ENCODE results near the gene GTSE1. TPM values are rescaled to one million over a fixed set of nuclear protein-coding genes. Genes with fewer than 3 reads are reported as not detected.
A peak's percentile ranks its signal among the peaks of the same experiment; 100 is the strongest.

Gene GTSE1
- total and polyA plus RNA-seq, 4 donors = 1.0 to 2.3 (median 1.2) TPM

DNA sequence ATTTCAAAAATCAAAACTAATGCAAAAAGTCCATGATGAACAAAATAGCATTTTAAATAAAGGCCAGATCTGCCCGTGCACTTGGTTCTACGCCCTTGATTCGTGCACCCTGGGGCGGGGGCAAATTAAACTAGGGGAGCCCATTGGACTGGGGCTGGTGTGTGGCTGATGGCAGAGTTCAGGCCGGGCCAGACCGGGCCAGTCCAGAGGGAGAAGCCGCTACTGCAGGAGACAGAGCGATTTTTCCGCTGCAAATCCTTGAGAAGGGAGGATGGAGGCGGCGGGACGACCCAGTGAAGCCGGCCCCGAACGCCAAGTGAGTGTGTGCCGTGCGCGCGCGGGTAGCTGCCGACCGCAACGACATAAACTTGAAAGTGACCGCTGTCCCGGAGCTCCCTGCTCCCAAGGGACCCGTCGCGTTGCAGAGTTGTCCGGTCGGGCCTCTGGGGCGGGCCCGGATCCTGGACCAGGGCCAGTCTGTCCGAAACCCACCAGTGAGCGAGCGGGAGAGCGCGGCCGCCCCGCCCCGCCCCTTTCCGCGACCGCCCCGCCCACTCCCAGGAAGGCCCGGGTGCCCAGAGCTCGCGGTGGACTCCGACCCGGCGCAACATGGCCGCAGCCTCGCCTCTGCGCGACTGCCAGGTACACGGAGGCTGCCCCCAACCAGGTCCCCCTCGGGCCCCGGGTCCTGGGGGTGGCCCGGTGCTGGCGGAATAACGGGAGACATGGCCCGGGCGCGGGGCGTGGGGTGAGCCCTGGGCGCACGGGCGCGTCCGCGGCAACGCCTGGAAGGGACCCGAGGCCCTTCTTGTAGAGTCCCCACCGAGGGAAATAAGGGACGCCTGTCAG is 29.0 kb upstream of the GTSE1 start, which contains the start of gene TTC38:
Gene TTC38 (plus strand): TSS at position 578 of the 849 bp plus-strand sequence. CDS start 32 bp downstream, at position 610.
- Histone ChIP-seq H3K27me3 (ENCODE audit: control insufficient read depth in 3 of 3, insufficient read depth in 3 of 3, low read length in 2 of 3) (peaks cover 0 to 7% (median 3%) of the 10 kb centered on the region in 3 donors), H3K9me3 (ENCODE audit: control insufficient read depth in 4 of 4, insufficient read depth in 3 of 4, low read length in 3 of 4) (no peaks in the 10 kb centered on the region), H3K9ac (ENCODE audit: insufficient read depth in 1 of 2, low read length in 2 of 2) (peak within 1 kb of the TSS; percentile 30 to 80), H3K4me3 (peak within 1 kb of the TSS; percentile 90), H3K36me3 (ENCODE audit: control insufficient read depth in 4 of 4, insufficient read depth in 4 of 4, low read length in 4 of 4) (peaks cover 0 to 7% (median 3%) of the 10 kb centered on the region in 4 donors), H3K4me1 (ENCODE audit: control insufficient read depth in 5 of 5, insufficient read depth in 5 of 5, low read length in 5 of 5) (peaks cover 0 to 21% (median 7%) of the 10 kb centered on the region in 5 donors), H3K27ac (ENCODE audit: low read depth in 1 of 2, low read length in 1 of 2) (peak within 1 kb of the TSS; percentile 93 to 94)
- ATAC-seq (ENCODE audit: insufficient read depth, low FRiP score) = peak; percentile 96
- WGBS, 2 donors = 1% methylated on average over 52 to 74 of the region's 74 CpGs
- TF ChIP-seq, protein P1, sequence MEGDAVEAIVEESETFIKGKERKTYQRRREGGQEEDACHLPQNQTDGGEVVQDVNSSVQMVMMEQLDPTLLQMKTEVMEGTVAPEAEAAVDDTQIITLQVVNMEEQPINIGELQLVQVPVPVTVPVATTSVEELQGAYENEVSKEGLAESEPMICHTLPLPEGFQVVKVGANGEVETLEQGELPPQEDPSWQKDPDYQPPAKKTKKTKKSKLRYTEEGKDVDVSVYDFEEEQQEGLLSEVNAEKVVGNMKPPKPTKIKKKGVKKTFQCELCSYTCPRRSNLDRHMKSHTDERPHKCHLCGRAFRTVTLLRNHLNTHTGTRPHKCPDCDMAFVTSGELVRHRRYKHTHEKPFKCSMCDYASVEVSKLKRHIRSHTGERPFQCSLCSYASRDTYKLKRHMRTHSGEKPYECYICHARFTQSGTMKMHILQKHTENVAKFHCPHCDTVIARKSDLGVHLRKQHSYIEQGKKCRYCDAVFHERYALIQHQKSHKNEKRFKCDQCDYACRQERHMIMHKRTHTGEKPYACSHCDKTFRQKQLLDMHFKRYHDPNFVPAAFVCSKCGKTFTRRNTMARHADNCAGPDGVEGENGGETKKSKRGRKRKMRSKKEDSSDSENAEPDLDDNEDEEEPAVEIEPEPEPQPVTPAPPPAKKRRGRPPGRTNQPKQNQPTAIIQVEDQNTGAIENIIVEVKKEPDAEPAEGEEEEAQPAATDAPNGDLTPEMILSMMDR (IDR thresholded peaks at IDR 0.05; ENCODE audit: control extremely low read depth, extremely low read depth) = no peak
- peak; percentile 89 to 94 (median 91) for DNase-seq

DNA sequence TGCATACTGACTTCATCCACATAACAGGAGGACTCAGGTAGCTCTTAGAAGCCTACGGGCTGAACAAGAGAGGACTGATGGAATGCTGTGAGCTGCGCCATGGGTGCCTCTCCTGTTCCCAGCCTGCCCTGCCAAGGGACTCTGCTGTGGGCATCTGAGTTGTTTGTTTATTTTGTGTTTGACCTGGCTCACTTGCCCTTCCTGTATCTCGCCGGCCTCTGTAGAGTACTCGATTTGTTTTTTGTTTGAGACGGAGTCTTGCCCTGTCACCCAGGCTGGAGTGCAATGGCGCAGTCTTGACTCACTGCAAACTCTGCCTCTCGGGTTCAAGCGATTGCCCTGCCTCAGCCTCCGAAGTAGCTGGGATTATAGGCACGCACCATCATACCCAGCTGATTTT is 27.1 kb upstream of the GTSE1 start:
- Histone ChIP-seq H3K9me3 (ENCODE audit: control insufficient read depth in 4 of 4, insufficient read depth in 3 of 4, low read length in 3 of 4) (no peaks in the 10 kb centered on the region), H3K27me3 (ENCODE audit: control insufficient read depth in 3 of 3, insufficient read depth in 3 of 3, low read length in 2 of 3) (no peaks in the 10 kb centered on the region), H3K27ac (ENCODE audit: low read depth in 1 of 2, low read length in 1 of 2) (no peak overlapping the region), H3K36me3 (ENCODE audit: control insufficient read depth in 4 of 4, insufficient read depth in 4 of 4, low read length in 4 of 4) (peaks cover 0 to 23% (median 13%) of the 10 kb centered on the region in 4 donors), H3K9ac (ENCODE audit: insufficient read depth in 1 of 2, low read length in 2 of 2) (no peak overlapping the region), H3K4me1 (ENCODE audit: control insufficient read depth in 5 of 5, insufficient read depth in 5 of 5, low read length in 5 of 5) (peaks cover 0 to 21% (median 6%) of the 10 kb centered on the region in 5 donors), H3K4me3 (no peak overlapping the region)
- TF ChIP-seq, protein P1 (IDR thresholded peaks at IDR 0.05; ENCODE audit: control extremely low read depth, extremely low read depth) = no peak
- ATAC-seq (ENCODE audit: insufficient read depth, low FRiP score) (no peak), DNase-seq (no peak)
- 67 to 86% methylated on average over 11 of the region's 11 CpGs for WGBS, 2 donors

DNA sequence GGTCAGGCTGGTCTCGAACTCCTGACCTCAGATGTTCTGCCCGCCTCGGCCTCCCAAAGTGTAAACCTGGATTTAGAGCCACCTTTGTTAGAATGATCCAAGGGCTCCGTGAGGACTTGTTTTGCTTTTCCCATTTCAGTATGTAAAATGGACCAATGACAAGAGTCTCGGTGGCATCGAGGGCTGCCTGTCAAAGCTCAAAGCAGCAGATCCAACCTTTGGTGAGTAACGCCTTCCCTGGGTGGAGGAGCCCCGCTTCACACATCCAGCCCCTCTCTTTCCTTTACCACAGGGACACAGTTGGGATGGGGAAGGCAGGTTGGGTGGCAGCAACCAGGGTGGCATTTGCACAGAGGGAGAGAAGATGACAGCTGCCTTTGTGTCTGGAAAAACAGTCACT is 24.5 kb upstream of the GTSE1 start:
- DNase-seq (no peak), ATAC-seq (ENCODE audit: insufficient read depth, low FRiP score) (no peak)
- H3K4me3 ChIP-seq = no peak overlapping the region
- 96 to 98% methylated on average over 8 of the region's 8 CpGs for WGBS, 2 donors
- peaks cover 0 to 18% (median 6%) of the 10 kb centered on the region in 5 donors for H3K4me1 ChIP-seq (ENCODE audit: control insufficient read depth in 5 of 5, insufficient read depth in 5 of 5, low read length in 5 of 5)
- H3K27ac ChIP-seq (ENCODE audit: low read depth in 1 of 2, low read length in 1 of 2) = no peak overlapping the region
- H3K27me3 ChIP-seq (ENCODE audit: control insufficient read depth in 3 of 3, insufficient read depth in 3 of 3, low read length in 2 of 3) = no peaks in the 10 kb centered on the region
- TF ChIP-seq, protein P1 (IDR thresholded peaks at IDR 0.05; ENCODE audit: control extremely low read depth, extremely low read depth) = no peak
- H3K9ac ChIP-seq (ENCODE audit: insufficient read depth in 1 of 2, low read length in 2 of 2) = no peak overlapping the region
- H3K36me3 ChIP-seq (ENCODE audit: control insufficient read depth in 4 of 4, insufficient read depth in 4 of 4, low read length in 4 of 4) = peaks cover 8 to 36% (median 28%) of the 10 kb centered on the region in 4 donors
- no peaks in the 10 kb centered on the region for H3K9me3 ChIP-seq (ENCODE audit: control insufficient read depth in 4 of 4, insufficient read depth in 3 of 4, low read length in 3 of 4)
